DND-41 (cell line): Measurements from ENCODE around the gene MLNR.

ENCODE experiments used
- ATAC-seq: fragments of 200-7000 bp; cut with Tn5 transposase; 3 replicates; pipeline ENCODE4 v1.9.1; 2021; ENCODE audit warnings: low read depth; ENCODE audit not compliant: insufficient read depth
- DNase-seq: peaks from one replicate; pipeline ENCODE4 v3.0.0-alpha.2; 2020
- H2AFZ ChIP-seq: 2 replicates; pipeline ENCODE4 v1.6.0; 2012; ENCODE audit warnings: low read depth, low read length
- H3K27ac ChIP-seq: 2 replicates; pipeline ENCODE4 v1.5.1; 2012; ENCODE audit warnings: low read length, inconsistent platforms
- H3K27me3 ChIP-seq: fragments of 200-600 bp; sonication (generic); 2 replicates; pipeline ENCODE4 v1.6.0; 2012; ENCODE audit warnings: low read length, mild to moderate bottlenecking, inconsistent platforms; ENCODE audit not compliant: insufficient read depth, poor library complexity
- H3K36me3 ChIP-seq: 2 replicates; pipeline ENCODE4 v1.5.1; 2012; ENCODE audit warnings: low read length, inconsistent platforms; ENCODE audit not compliant: insufficient read depth
- H3K4me1 ChIP-seq: 2 replicates; pipeline ENCODE4 v1.5.1; 2012; ENCODE audit warnings: mild to moderate bottlenecking, low read length; ENCODE audit not compliant: insufficient read depth
- H3K4me2 ChIP-seq: 2 replicates; pipeline ENCODE4 v1.6.0; 2012; ENCODE audit warnings: mild to moderate bottlenecking, moderate library complexity, low read length, inconsistent platforms; ENCODE audit not compliant: insufficient read depth
- H3K4me3 ChIP-seq, 2 experiments: fragments of 200-600 bp in 1 of 2; shearing (Covaris generic) in 1 of 2; 2 replicates each; pipeline ENCODE4 v1.5.1; 2012 to 2016; ENCODE audit warnings: inconsistent platforms in 2 of 2, low read length in 2 of 2, mild to moderate bottlenecking in 2 of 2, low read depth in 1 of 2, moderate library complexity in 1 of 2
- H3K79me2 ChIP-seq: 2 replicates; pipeline ENCODE4 v1.6.0; 2012; ENCODE audit warnings: low read length, inconsistent platforms; ENCODE audit not compliant: insufficient read depth
- H3K9ac ChIP-seq: 2 replicates; pipeline ENCODE4 v1.6.0; 2012; ENCODE audit warnings: low read depth, mild to moderate bottlenecking, inconsistent platforms, low read length, moderate library complexity
- H3K9me3 ChIP-seq: 2 replicates; pipeline ENCODE4 v1.5.1; 2012; ENCODE audit warnings: low read length, moderate library complexity, mild to moderate bottlenecking, inconsistent platforms; ENCODE audit not compliant: insufficient read depth, severe bottlenecking
- H4K20me1 ChIP-seq: 2 replicates; pipeline ENCODE4 v1.6.0; 2012; ENCODE audit warnings: low read length; ENCODE audit not compliant: insufficient read depth
- EZH2 ChIP-seq: IDR thresholded peaks from 3 replicates; pipeline ENCODE4 v1.6.1; 2012; ENCODE audit warnings: borderline replicate concordance, low read depth, mild to moderate bottlenecking, moderate library complexity, low read length, inconsistent platforms; ENCODE audit not compliant: severe bottlenecking
- TF ChIP-seq, protein P1 (sequence below): IDR thresholded peaks from 2 replicates; pipeline ENCODE4 v1.5.1; 2012; ENCODE audit warnings: borderline replicate concordance, low read length, moderate library complexity, mild to moderate bottlenecking; ENCODE audit not compliant: poor library complexity, severe bottlenecking; ENCODE audit errors: extremely low read depth

MLNR gene

DNA sequence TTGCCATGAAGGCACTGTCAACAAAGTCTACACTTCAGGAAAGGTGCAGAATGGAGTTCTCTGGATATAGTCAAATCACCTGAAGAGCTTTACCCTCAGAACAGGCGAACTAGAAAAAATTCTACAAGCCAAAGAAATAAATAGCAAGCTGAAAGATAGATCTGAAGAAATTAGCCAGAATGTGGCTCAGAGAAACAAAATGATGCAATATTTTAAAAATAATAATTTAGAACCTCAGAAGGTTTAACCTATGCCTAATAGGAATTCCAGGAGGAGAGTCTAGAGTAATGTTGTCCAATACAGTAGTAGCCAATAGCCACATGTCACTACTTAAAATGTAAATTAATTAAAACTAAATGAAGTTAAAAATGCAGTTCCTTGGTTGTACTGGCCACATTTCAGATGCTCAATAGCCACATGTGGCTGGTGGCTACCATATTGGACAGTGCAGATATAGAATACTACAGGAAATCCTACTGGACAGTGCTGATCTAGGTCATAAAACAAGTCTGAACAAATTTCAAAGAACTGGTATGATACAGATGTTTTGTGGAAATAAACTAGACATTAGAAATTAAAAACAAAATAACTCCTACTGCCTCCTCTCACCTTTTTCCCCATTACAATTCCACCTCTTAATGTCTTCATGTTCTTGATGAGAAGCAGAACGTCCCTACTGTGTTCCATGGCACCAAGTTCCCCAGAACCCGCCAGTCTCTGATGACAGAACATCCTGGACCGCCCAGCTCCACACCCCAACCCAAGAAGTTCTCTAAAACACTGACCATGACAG lies 26.9 kb downstream of the MLNR start:
- peaks cover 49% of the 10 kb centered on the region for H3K4me1 ChIP-seq
- H3K27ac ChIP-seq = peak overlapping the region; percentile 84
- peak overlapping the region; percentile 93 for H2AFZ ChIP-seq
- TF ChIP-seq EZH2 = no peak
- TF ChIP-seq, protein P1, sequence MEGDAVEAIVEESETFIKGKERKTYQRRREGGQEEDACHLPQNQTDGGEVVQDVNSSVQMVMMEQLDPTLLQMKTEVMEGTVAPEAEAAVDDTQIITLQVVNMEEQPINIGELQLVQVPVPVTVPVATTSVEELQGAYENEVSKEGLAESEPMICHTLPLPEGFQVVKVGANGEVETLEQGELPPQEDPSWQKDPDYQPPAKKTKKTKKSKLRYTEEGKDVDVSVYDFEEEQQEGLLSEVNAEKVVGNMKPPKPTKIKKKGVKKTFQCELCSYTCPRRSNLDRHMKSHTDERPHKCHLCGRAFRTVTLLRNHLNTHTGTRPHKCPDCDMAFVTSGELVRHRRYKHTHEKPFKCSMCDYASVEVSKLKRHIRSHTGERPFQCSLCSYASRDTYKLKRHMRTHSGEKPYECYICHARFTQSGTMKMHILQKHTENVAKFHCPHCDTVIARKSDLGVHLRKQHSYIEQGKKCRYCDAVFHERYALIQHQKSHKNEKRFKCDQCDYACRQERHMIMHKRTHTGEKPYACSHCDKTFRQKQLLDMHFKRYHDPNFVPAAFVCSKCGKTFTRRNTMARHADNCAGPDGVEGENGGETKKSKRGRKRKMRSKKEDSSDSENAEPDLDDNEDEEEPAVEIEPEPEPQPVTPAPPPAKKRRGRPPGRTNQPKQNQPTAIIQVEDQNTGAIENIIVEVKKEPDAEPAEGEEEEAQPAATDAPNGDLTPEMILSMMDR = no peak
- H3K79me2 ChIP-seq = peaks cover 52% of the 10 kb centered on the region
- no peaks in the 10 kb centered on the region for H3K27me3 ChIP-seq
- H4K20me1 ChIP-seq = no peaks in the 10 kb centered on the region
- peak overlapping the region; percentile 64 for H3K9ac ChIP-seq
- peaks cover 6% of the 10 kb centered on the region for H3K9me3 ChIP-seq
- no peak for DNase-seq
- H3K4me2 ChIP-seq = peak overlapping the region; percentile 85
- ATAC-seq = no peak; the same call in 1 of the 3 replicates
- peak overlapping the region; percentile 63 to 80 for H3K4me3 ChIP-seq
- H3K36me3 ChIP-seq = peaks cover 9% of the 10 kb centered on the region

- H3K4me1 ChIP-seq = peaks cover 58% of the 10 kb centered on the region
- H3K79me2 ChIP-seq = peaks cover 61% of the 10 kb centered on the region
- H3K9me3 ChIP-seq = no peaks in the 10 kb centered on the region
- DNase-seq (peak; percentile 89), ATAC-seq (peak; percentile 79)
- H3K27me3 ChIP-seq = no peaks in the 10 kb centered on the region
- peak within 1 kb of the TSS; percentile 93 for H2AFZ ChIP-seq
- TF ChIP-seq, protein P1 = peak; percentile 11
- TF ChIP-seq EZH2 = no peak
- H3K4me3 ChIP-seq = peak within 1 kb of the TSS; percentile 63 to 80
- H3K27ac ChIP-seq = peak within 1 kb of the TSS; percentile 84
- H3K9ac ChIP-seq = peak within 1 kb of the TSS; percentile 64
- peak within 1 kb of the TSS; percentile 85 for H3K4me2 ChIP-seq
- H4K20me1 ChIP-seq = no peaks in the 10 kb centered on the region
- H3K36me3 ChIP-seq = peaks cover 10% of the 10 kb centered on the region
Observed at GRCh38 chr13:49247643-49248621, 27.8 kb downstream of the MLNR start, which contains the start of gene CDADC1. CDADC1 (plus strand) TSS chr13:49247925; CDS start chr13:49248038, 113 bp downstream.

DNA sequence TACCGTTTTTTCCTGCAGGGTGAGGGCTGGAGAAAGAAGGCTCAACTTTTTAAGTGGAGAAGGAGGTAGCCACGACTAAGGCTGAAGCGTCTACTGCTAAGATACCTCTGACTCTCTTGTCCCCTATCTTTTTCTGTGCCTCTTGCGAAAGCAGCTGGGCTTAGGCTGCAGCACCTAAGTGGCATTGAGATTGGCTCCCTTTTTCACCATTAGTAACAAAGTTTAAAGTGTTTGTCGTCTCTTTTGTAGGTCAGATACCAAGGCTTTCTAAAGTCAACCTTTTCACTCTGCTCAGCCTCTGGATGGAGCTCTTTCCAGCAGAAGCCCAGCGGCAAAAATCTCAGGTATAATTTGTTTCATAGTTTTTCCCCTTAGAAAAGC lies 28.5 kb downstream of the MLNR start:
- peaks cover 66% of the 10 kb centered on the region for H3K79me2 ChIP-seq
- H2AFZ ChIP-seq = peak overlapping the region; percentile 93
- no peak for DNase-seq
- TF ChIP-seq EZH2 = no peak
- TF ChIP-seq, protein P1 = peak; percentile 50
- peak overlapping the region; percentile 84 for H3K27ac ChIP-seq
- H3K4me2 ChIP-seq = peak overlapping the region; percentile 85
- no peak; the same call in 1 of the 3 replicates for ATAC-seq
- no peaks in the 10 kb centered on the region for H4K20me1 ChIP-seq
- peaks cover 65% of the 10 kb centered on the region for H3K4me1 ChIP-seq
- peak overlapping the region; percentile 64 for H3K9ac ChIP-seq
- peaks cover 10% of the 10 kb centered on the region for H3K36me3 ChIP-seq
- no peaks in the 10 kb centered on the region for H3K27me3 ChIP-seq
- peak overlapping the region; percentile 63 to 80 for H3K4me3 ChIP-seq
- no peaks in the 10 kb centered on the region for H3K9me3 ChIP-seq
